BE2C (cell line): ENCODE measurements around the gene DOCK9.

Experiments used
- DNase-seq: peaks from one replicate; pipeline ENCODE4 v3.0.0-alpha.2; 2020
- H3K27me3 ChIP-seq: fragments of 250-450 bp; sonication (Bioruptor Pico); 2 replicates; pipeline ENCODE4 v1.5.1; 2020; ENCODE audit warnings: mild to moderate bottlenecking
- H3K36me3 ChIP-seq: fragments of 250-450 bp; sonication (Bioruptor Pico); 2 replicates; pipeline ENCODE4 v1.5.1; 2020; ENCODE audit warnings: mild to moderate bottlenecking
- H3K4me1 ChIP-seq: fragments of 250-450 bp; sonication (Bioruptor Pico); 2 replicates; pipeline ENCODE4 v1.5.1; 2020
- H3K4me3 ChIP-seq: 2 replicates; pipeline ENCODE4 v1.5.1; 2011; ENCODE audit warnings: low read depth, low read length
- H3K9me3 ChIP-seq: fragments of 250-450 bp; sonication (Bioruptor Pico); 2 replicates; pipeline ENCODE4 v1.5.1; 2020
- CTCF ChIP-seq: IDR thresholded peaks from 2 replicates; pipeline ENCODE4 v1.5.1; 2012; ENCODE audit warnings: mild to moderate bottlenecking, low read depth, low read length

The DOCK9 gene

GRCh38 chr13:98994896-98995295 lies 17.0 kb upstream of the DOCK9 start:
- TF ChIP-seq CTCF = no peak
- Histone ChIP-seq H3K9me3 (no peaks in the 10 kb centered on the region), H3K4me1 (no peaks in the 10 kb centered on the region), H3K27me3 (peaks cover 8% of the 10 kb centered on the region), H3K4me3 (no peak overlapping the region), H3K36me3 (no peaks in the 10 kb centered on the region)
- no peak for DNase-seq

GRCh38 chr13:98994080-98994479 lies 16.2 kb upstream of the DOCK9 start:
- DNase-seq = no peak
- Histone ChIP-seq H3K4me1 (no peaks in the 10 kb centered on the region), H3K36me3 (no peaks in the 10 kb centered on the region), H3K4me3 (no peak overlapping the region), H3K27me3 (peaks cover 13% of the 10 kb centered on the region), H3K9me3 (no peaks in the 10 kb centered on the region)
- no peak for TF ChIP-seq CTCF

- no peak for DNase-seq
- Histone ChIP-seq H3K9me3 (no peaks in the 10 kb centered on the region), H3K36me3 (no peaks in the 10 kb centered on the region), H3K4me3 (no peak overlapping the region), H3K4me1 (no peaks in the 10 kb centered on the region), H3K27me3 (peaks cover 15% of the 10 kb centered on the region)
- TF ChIP-seq CTCF = no peak
Observed at GRCh38 chr13:98992355-98992754, 14.5 kb upstream of the DOCK9 start.

- Histone ChIP-seq H3K4me1 (no peaks in the 10 kb centered on the region), H3K9me3 (no peaks in the 10 kb centered on the region), H3K27me3 (peaks cover 18% of the 10 kb centered on the region), H3K36me3 (no peaks in the 10 kb centered on the region), H3K4me3 (no peak overlapping the region)
- no peak for DNase-seq
- TF ChIP-seq CTCF = no peak
Observed at GRCh38 chr13:98990701-98991100, 12.8 kb upstream of the DOCK9 start.

GRCh38 chr13:98989469-98990235 lies 11.8 kb upstream of the DOCK9 start:
- TF ChIP-seq CTCF = no peak
- no peaks in the 10 kb centered on the region; the same call in 1 of the 2 replicates for H3K4me1 ChIP-seq

GRCh38 chr13:98988780-98989179 lies 10.9 kb upstream of the DOCK9 start:
- TF ChIP-seq CTCF = no peak
- Histone ChIP-seq H3K9me3 (no peaks in the 10 kb centered on the region), H3K4me1 (no peaks in the 10 kb centered on the region; the same call in 1 of the 2 replicates), H3K4me3 (no peak overlapping the region), H3K36me3 (no peaks in the 10 kb centered on the region), H3K27me3 (peaks cover 18% of the 10 kb centered on the region)
- DNase-seq = no peak

More at GRCh38 chr13:98989469-98990235, 11.8 kb upstream of the DOCK9 start:
- Histone ChIP-seq H3K9me3 (no peaks in the 10 kb centered on the region), H3K36me3 (no peaks in the 10 kb centered on the region), H3K4me3 (no peak overlapping the region), H3K27me3 (peaks cover 18% of the 10 kb centered on the region)
- no peak for DNase-seq
